SK-N-SH (cell line): ENCODE results near the gene GUCY2C. TPM values are rescaled to one million over a fixed set of nuclear protein-coding genes. Genes with fewer than 3 reads are reported as not detected.

ENCODE experiments used
- CTCF ChIA-PET: fragments of 300-600, 350-600 bp; formaldehyde crosslinking; extraction: SDS; loops from one replicate; lab custom pipeline; 2021; lab: Yijun Ruan, JAX
- POLR2A ChIA-PET: fragments of 350-600 bp; sonication (Branson Sonifier 250); formaldehyde crosslinking; extraction: SDS; loops from one replicate; lab custom pipeline; 2020; ENCODE audit warnings: antibody characterized with exemption, inconsistent platforms; lab: Yijun Ruan, JAX
- DNase-seq: peaks from one replicate; pipeline ENCODE4 v3.0.0; 2012
- H2AFZ ChIP-seq: fragments of 200-600 bp; sonication (generic); 2 replicates; pipeline ENCODE4 v1.8.1; 2016; ENCODE audit warnings: antibody characterized with exemption, mild to moderate bottlenecking, low read depth
- H3F3A ChIP-seq: fragments of 200-600 bp; sonication (generic); replicated peaks from 2 replicates; pipeline ENCODE3; 2016; ENCODE audit warnings: antibody characterized with exemption, mild to moderate bottlenecking; ENCODE audit not compliant: insufficient read depth
- H3K27ac ChIP-seq, 2 experiments: fragments of 200-500 bp in 1 of 2; fragments of 200-600 bp in 1 of 2; sonication (Bioruptor generic) in 1 of 2; sonication (generic), shearing (Covaris generic) in 1 of 2; 2 replicates each; pipeline versions ENCODE4 v1.5.1 to v1.6.1; 2014 to 2016; ENCODE audit warnings: low read depth in 2 of 2, inconsistent platforms in 1 of 2, low read length in 1 of 2, mild to moderate bottlenecking in 1 of 2, mixed read lengths in 1 of 2
- H3K27me3 ChIP-seq: fragments of 200-600 bp; sonication (generic), shearing (Covaris generic); 2 replicates; pipeline ENCODE4 v1.6.1; 2016; ENCODE audit warnings: mixed run types; ENCODE audit not compliant: insufficient read depth
- H3K36me3 ChIP-seq, 2 experiments: fragments of 200-500 bp in 1 of 2; fragments of 200-600 bp in 1 of 2; sonication (Bioruptor generic) in 1 of 2; sonication (generic) in 1 of 2; replicated peaks in 1 of 2; 2 replicates each; pipeline versions ENCODE3 to v1.5.1; 2014 to 2016; ENCODE audit warnings: low read length in 1 of 2, mild to moderate bottlenecking in 1 of 2; ENCODE audit not compliant: insufficient read depth in 2 of 2, control insufficient read depth in 1 of 2
- H3K4me1 ChIP-seq, 2 experiments: fragments of 200-500 bp in 1 of 2; fragments of 200-600 bp in 1 of 2; sonication (Bioruptor generic) in 1 of 2; sonication (generic), shearing (Covaris generic) in 1 of 2; 2 replicates each; pipeline versions ENCODE4 v1.5.1 to v1.6.1; 2014 to 2016; ENCODE audit warnings: low read depth in 1 of 2, low read length in 1 of 2, mixed run types in 1 of 2; ENCODE audit not compliant: insufficient read depth in 2 of 2, control insufficient read depth in 1 of 2
- H3K4me2 ChIP-seq: fragments of 200-600 bp; sonication (generic), shearing (Covaris generic); 2 replicates; pipeline ENCODE4 v1.6.1; 2017; ENCODE audit warnings: mixed run types
- H3K4me3 ChIP-seq, 2 experiments: fragments of 200-500 bp in 1 of 2; fragments of 200-600 bp in 1 of 2; sonication (Bioruptor generic) in 1 of 2; sonication (generic), shearing (Covaris generic) in 1 of 2; 2 replicates each; pipeline versions ENCODE4 v1.5.1 to v1.8.1; 2014 to 2016; ENCODE audit warnings: low read depth in 2 of 2, inconsistent platforms in 1 of 2, low read length in 1 of 2, mild to moderate bottlenecking in 1 of 2, mixed read lengths in 1 of 2, moderate library complexity in 1 of 2
- H3K79me2 ChIP-seq: fragments of 200-600 bp; sonication (generic); 2 replicates; pipeline ENCODE4 v1.8.1; 2017; ENCODE audit warnings: mild to moderate bottlenecking; ENCODE audit not compliant: insufficient read depth
- H3K9ac ChIP-seq: fragments of 200-600 bp; sonication (generic); 2 replicates; pipeline ENCODE4 v1.6.1; 2017; ENCODE audit warnings: mixed run types
- H3K9me2 ChIP-seq: fragments of 200-600 bp; sonication (generic); 2 replicates; pipeline ENCODE4 v1.6.1; 2017; ENCODE audit warnings: mixed run types
- H3K9me3 ChIP-seq: fragments of 200-600 bp; sonication (generic); 2 replicates; pipeline ENCODE4 v1.6.1; 2017; ENCODE audit warnings: mixed run types, mild to moderate bottlenecking, moderate library complexity
- H4K20me1 ChIP-seq: fragments of 200-600 bp; sonication (generic); 2 replicates; pipeline ENCODE4 v1.6.1; 2017; ENCODE audit warnings: mild to moderate bottlenecking, mixed run types; ENCODE audit not compliant: insufficient read depth
- CHD2 ChIP-seq: fragments of 150-350 bp; IDR thresholded peaks from 2 replicates; pipeline ENCODE4 v1.6.1; 2018; ENCODE audit warnings: low read length; ENCODE audit not compliant: partially characterized antibody
- ELF1 ChIP-seq: IDR thresholded peaks from 2 replicates; pipeline ENCODE4 v1.4.0; 2012
- EP300 ChIP-seq, 2 experiments: IDR thresholded peaks; 2 replicates each; pipeline versions ENCODE4 v1.4.0 to v1.6.1; 2012; ENCODE audit warnings: borderline replicate concordance in 1 of 2, low read depth in 1 of 2, low read length in 1 of 2
- FOSL2 ChIP-seq: IDR thresholded peaks from 2 replicates; pipeline ENCODE4 v1.4.0; 2012; ENCODE audit warnings: low read depth, mild to moderate bottlenecking, moderate library complexity, borderline replicate concordance
- GATA2 ChIP-seq: sonication (generic); formaldehyde crosslinking; IDR thresholded peaks from 2 replicates; pipeline ENCODE4 v1.5.0; 2020; ENCODE audit warnings: mild to moderate bottlenecking, missing genetic modification reagents
- IRF3 ChIP-seq: fragments of 150-350 bp; IDR thresholded peaks from 2 replicates; pipeline ENCODE4 v1.6.1; 2016; ENCODE audit warnings: mild to moderate bottlenecking, low read depth, low read length
- MAX ChIP-seq: IDR thresholded peaks from 2 replicates; pipeline ENCODE4 v1.4.0; 2012; ENCODE audit warnings: low read depth
- MXI1 ChIP-seq: IDR thresholded peaks from 2 replicates; pipeline ENCODE4 v1.6.1; 2012; ENCODE audit warnings: mild to moderate bottlenecking, low read depth, low read length, improper control_type of control experiment
- NFIC ChIP-seq: IDR thresholded peaks from 2 replicates; pipeline ENCODE4 v1.4.0; 2012; ENCODE audit warnings: borderline replicate concordance
- PBX3 ChIP-seq: IDR thresholded peaks from 2 replicates; pipeline ENCODE4; 2012
- REST ChIP-seq: IDR thresholded peaks from 2 replicates; pipeline ENCODE4 v1.6.1; 2012; ENCODE audit warnings: mild to moderate bottlenecking, low read depth, low read length, moderate library complexity
- SMC3 ChIP-seq: IDR thresholded peaks from 2 replicates; pipeline ENCODE4 v1.6.1; 2012; ENCODE audit warnings: low read depth, low read length, improper control_type of control experiment
- ZBTB33 ChIP-seq: IDR thresholded peaks from 2 replicates; pipeline ENCODE4 v1.4.0; 2012; ENCODE audit warnings: low read depth, borderline replicate concordance
- WGBS: methylation state at CpG from one replicate; pipeline ENCODE4 v1.1.6; 2017; ENCODE audit warnings: low lambda C conversion rate; 5-methylcytosine and 5-hydroxymethylcytosine counted together
- polyA plus RNA-seq, 3 experiments: library from polyadenylated mRNA; depleted of rRNA; stranded (reverse); fragments of >200 nt; gene quantifications; 2 replicates each; pipeline ENCODE4 v1.2.3, GENCODE V29; 2012

Gene GUCY2C
- polyA plus RNA-seq, 1 of the 3 experiments (the other 2 are of a cell fraction), result not detected

GRCh38 chr12:14588571-14588970 lies 107.8 kb downstream of the GUCY2C start (continued):
- no peak for TF ChIP-seq ZBTB33
- no peak for TF ChIP-seq GATA2 (CRISPR knock-in tag)

GRCh38 chr12:14578646-14579045 lies 117.8 kb downstream of the GUCY2C start:
- no peak overlapping the region for H3K4me3 ChIP-seq
- no peaks in the 10 kb centered on the region for H3K9me3 ChIP-seq
- H4K20me1 ChIP-seq, result no peaks in the 10 kb centered on the region
- CTCF ChIA-PET, result no interaction called here
- H3F3A ChIP-seq, result no peaks in the 10 kb centered on the region
- POLR2A ChIA-PET, result no interaction called here
- no peak for DNase-seq
- no peak overlapping the region for H3K9ac ChIP-seq
- WGBS, result 51% methylated on average over 8 of the region's 8 CpGs
- no peaks in the 10 kb centered on the region for H3K79me2 ChIP-seq
- H3K27me3 ChIP-seq, result no peaks in the 10 kb centered on the region
- no peaks in the 10 kb centered on the region for H3K9me2 ChIP-seq
- no peaks in the 10 kb centered on the region for H3K4me1 ChIP-seq
- no peak overlapping the region for H3K27ac ChIP-seq
- TF ChIP-seq IRF3, result no peak
- TF ChIP-seq ELF1, result no peak
- no peak for TF ChIP-seq REST
- TF ChIP-seq, all 33 proteins: peak for 0
- Histone ChIP-seq H2AFZ (no peak overlapping the region), H3K4me2 (no peak overlapping the region), H3K36me3 (no peaks in the 10 kb centered on the region)

GRCh38 chr12:14577344-14577743 lies 119.1 kb downstream of the GUCY2C start:
- Histone ChIP-seq H3K27me3 (no peaks in the 10 kb centered on the region), H3F3A (no peaks in the 10 kb centered on the region), H3K4me1 (no peaks in the 10 kb centered on the region), H3K79me2 (no peaks in the 10 kb centered on the region), H3K36me3 (no peaks in the 10 kb centered on the region), H3K9ac (no peak overlapping the region), H3K9me3 (no peaks in the 10 kb centered on the region), H2AFZ (no peak overlapping the region), H3K9me2 (no peaks in the 10 kb centered on the region), H3K4me2 (no peak overlapping the region), H3K4me3 (no peak overlapping the region), H3K27ac (no peak overlapping the region), H4K20me1 (no peaks in the 10 kb centered on the region)
- CTCF ChIA-PET, result no interaction called here
- 48% methylated on average over 1 of the region's 1 CpG for WGBS
- DNase-seq, result no peak
- POLR2A ChIA-PET, result no interaction called here
- no peak for TF ChIP-seq MXI1
- TF ChIP-seq EP300 (IDR thresholded peaks at IDR 0.05; ENCODE audit: borderline replicate concordance in 1 of 2, low read depth in 1 of 2, low read length in 1 of 2), result no peak
- TF ChIP-seq PBX3, result no peak
- TF ChIP-seq GATA2 (CRISPR knock-in tag), result no peak
- no peak for TF ChIP-seq ZBTB33
- no peak for TF ChIP-seq NFIC
- TF ChIP-seq SMC3, result no peak
- no peak for TF ChIP-seq FOSL2
- TF ChIP-seq MAX, result no peak
- TF ChIP-seq CHD2, result no peak
